ENCODE results near the gene TMEM178A. TPM values are rescaled to one million over a fixed set of nuclear protein-coding genes. Genes with fewer than 3 reads are reported as not detected.

TMEM178A gene
- polyA plus RNA-seq, 2 of the 4 experiments (the other 2 are of a cell fraction) = 0.13 to 0.87 TPM

- ChIA-PET POLR2A (no interaction called here), CTCF (no interaction called here)
- no peak for ATAC-seq
These were observed 45.6 kb upstream of the TMEM178A start for GRCh38 chr2:39620067-39620466.

GRCh38 chr2:39621596-39621995, 44.1 kb upstream of the TMEM178A start:
- H3K4me3 ChIP-seq = no peak overlapping the region
- no peaks in the 10 kb centered on the region for H3K4me1 ChIP-seq
- CTCF ChIA-PET = interaction anchor here (1.4 kb wide), 1 partner anchor 10 kb away, joined by 3 read pairs; no protein-coding TSS in a partner anchor
- POLR2A ChIA-PET = no interaction called here
- 93% methylated on average over 2 of the region's 2 CpGs for WGBS (ENCODE audit: missing lambda C conversion rate)
- TF ChIP-seq CBX2 (IDR thresholded peaks at IDR 0.05; ENCODE audit: borderline replicate concordance, low read depth) (no peak), GATA3 (IDR thresholded peaks at IDR 0.05; ENCODE audit: borderline replicate concordance) (no peak), CTCF (IDR thresholded peaks at IDR 0.05) (no peak), NR3C1 (IDR thresholded peaks at IDR 0.05) (no peak), RARB (CRISPR knock-in tag; IDR thresholded peaks at IDR 0.05) (no peak), TFCP2L1 (CRISPR knock-in tag; IDR thresholded peaks at IDR 0.05) (no peak), NFE2L2 (conservative IDR thresholded peaks at IDR 0.05; ENCODE audit: low read length) (no peak), E2F6 (IDR thresholded peaks at IDR 0.05; ENCODE audit: borderline replicate concordance, low read depth) (no peak), MAZ (IDR thresholded peaks at IDR 0.05; ENCODE audit: borderline replicate concordance, low read depth, low read length) (no peak)
- no peak for FAIRE-seq
- DNase-seq (ENCODE audit: low read depth in 1 of 2, low spot score in 1 of 2) = no peak
- H3K4me2 ChIP-seq = no peak overlapping the region
- ATAC-seq = no peak
- H3K27ac ChIP-seq = no peak overlapping the region
- no peaks in the 10 kb centered on the region for H3K9me3 ChIP-seq

More at GRCh38 chr2:39620067-39620466, 45.6 kb upstream of the TMEM178A start:
- Histone ChIP-seq H3K4me3 (no peak overlapping the region), H3K27ac (no peak overlapping the region), H3K9me3 (no peaks in the 10 kb centered on the region), H3K4me1 (no peaks in the 10 kb centered on the region), H3K4me2 (no peak overlapping the region)
- TF ChIP-seq MAZ (IDR thresholded peaks at IDR 0.05; ENCODE audit: borderline replicate concordance, low read depth, low read length) = no peak
- no peak for TF ChIP-seq TP53 (CRISPR knock-in tag; IDR thresholded peaks at IDR 0.05)
- TF ChIP-seq NFE2L2 (conservative IDR thresholded peaks at IDR 0.05; ENCODE audit: low read length) = no peak
- TF ChIP-seq E2F6 (IDR thresholded peaks at IDR 0.05; ENCODE audit: borderline replicate concordance, low read depth) = no peak
- DNase-seq (ENCODE audit: low read depth in 1 of 2, low spot score in 1 of 2) = peak in 1 of 2 experiments; percentile 9
- FAIRE-seq = no peak
- WGBS (ENCODE audit: missing lambda C conversion rate) = 47% methylated on average over 6 of the region's 6 CpGs

- POLR2A ChIA-PET = no interaction called here
- Histone ChIP-seq H3K4me3 (no peak overlapping the region), H3K27ac (no peak overlapping the region), H3K4me2 (no peak overlapping the region), H3K4me1 (no peaks in the 10 kb centered on the region), H3K9me3 (no peaks in the 10 kb centered on the region)
- DNase-seq (ENCODE audit: low read depth in 1 of 2, low spot score in 1 of 2) = no peak
- ATAC-seq = no peak
- no peak for TF ChIP-seq TP53 (CRISPR knock-in tag; IDR thresholded peaks at IDR 0.05)
- no peak for TF ChIP-seq CEBPB (IDR thresholded peaks at IDR 0.05)
- no peak for TF ChIP-seq NFE2L2 (conservative IDR thresholded peaks at IDR 0.05; ENCODE audit: low read length)
- no peak for TF ChIP-seq HES2 (IDR thresholded peaks at IDR 0.05)
- no peak for TF ChIP-seq NPAS2 (CRISPR knock-in tag; IDR thresholded peaks at IDR 0.05; ENCODE audit: borderline replicate concordance)
- TF ChIP-seq EHF (CRISPR knock-in tag; IDR thresholded peaks at IDR 0.05) = no peak
- CTCF ChIA-PET = interaction anchor here (1.4 kb wide), 1 partner anchor 8 kb away, joined by 3 read pairs; no protein-coding TSS in a partner anchor
- 3% methylated on average over 2 of the region's 2 CpGs for WGBS (ENCODE audit: missing lambda C conversion rate)
- FAIRE-seq = no peak
These were observed 42.9 kb upstream of the TMEM178A start for GRCh38 chr2:39622860-39623259.

- Histone ChIP-seq H3K4me2 (no peak overlapping the region), H3K4me3 (no peak overlapping the region), H3K4me1 (no peaks in the 10 kb centered on the region), H3K9me3 (no peaks in the 10 kb centered on the region), H3K27ac (no peak overlapping the region)
- no peak for ATAC-seq
- WGBS (ENCODE audit: missing lambda C conversion rate) = 55% methylated on average over 5 of the region's 5 CpGs
- no peak for DNase-seq (ENCODE audit: low read depth in 1 of 2, low spot score in 1 of 2)
- CTCF ChIA-PET = interaction anchor here (0.5 kb wide), 1 partner anchor 60 kb away, joined by 3 read pairs; no protein-coding TSS in a partner anchor
- POLR2A ChIA-PET = no interaction called here
- no peak for FAIRE-seq
- TF ChIP-seq JUNB (IDR thresholded peaks at IDR 0.05) (no peak), MAZ (IDR thresholded peaks at IDR 0.05; ENCODE audit: borderline replicate concordance, low read depth, low read length) (no peak), HES2 (IDR thresholded peaks at IDR 0.05) (no peak), TFCP2L1 (CRISPR knock-in tag; IDR thresholded peaks at IDR 0.05) (no peak), RAD21 (conservative IDR thresholded peaks at IDR 0.05 in 1 of 2, IDR thresholded peaks at IDR 0.05 in 1 of 2) (no peak), BHLHE40 (IDR thresholded peaks at IDR 0.05; ENCODE audit: low read depth, low read length) (no peak), BCL3 (IDR thresholded peaks at IDR 0.05) (no peak), FOSL2 (IDR thresholded peaks at IDR 0.05) (no peak), FOSL2 (CRISPR knock-in tag; IDR thresholded peaks at IDR 0.05) (no peak), GATA3 (IDR thresholded peaks at IDR 0.05; ENCODE audit: borderline replicate concordance) (no peak), POLR2AphosphoS2 (conservative IDR thresholded peaks at IDR 0.05; ENCODE audit: low read length) (no peak), PHF8 (IDR thresholded peaks at IDR 0.05; ENCODE audit: borderline replicate concordance, low read depth) (no peak), EHMT2 (IDR thresholded peaks at IDR 0.05; ENCODE audit: low read depth) (no peak), FOXS1 (CRISPR knock-in tag; IDR thresholded peaks at IDR 0.05) (no peak), FOSB (CRISPR knock-in tag; IDR thresholded peaks at IDR 0.05) (no peak), EP300 (IDR thresholded peaks at IDR 0.05) (no peak)
These were observed 41.8 kb upstream of the TMEM178A start for GRCh38 chr2:39623917-39624316.
